SK-MEL-5 (cell line): Measurements from ENCODE around the gene CTBS. TPM values are rescaled to one million over a fixed set of nuclear protein-coding genes. Genes with fewer than 3 reads are reported as not detected.

ENCODE experiments used
- total RNA-seq: library from RNA; depleted of rRNA; stranded (reverse); fragments of >200 nt; shearing (Covaris generic); gene quantifications from 2 replicates; pipeline ENCODE4 v1.2.3, GENCODE V29; 2014; rRNA removed

CTBS gene
- total RNA-seq, 1 experiment from 2014 or later: 13.6 TPM

Other genes with a start within 250 kb of the CTBS start
- gene DNASE2B, start 176.0 kb downstream of the CTBS start, total RNA-seq: 0.18 TPM in 1 of 2 replicates, not detected in the other
- gene RPF1, start 95.2 kb downstream of the CTBS start, total RNA-seq: 68.0 and 68.2 TPM in 2 replicates
- gene SPATA1, start 68.1 kb downstream of the CTBS start, total RNA-seq: 0.93 TPM in 1 of 2 replicates, not detected in the other
- 32.9 and 39.7 TPM in 2 replicates for gene GNG5, start 67.9 kb downstream of the CTBS start, total RNA-seq
- 12.8 and 14.0 TPM in 2 replicates for gene SSX2IP, start 116.0 kb upstream of the CTBS start, total RNA-seq